Ovary (tissue), 3 donors: Measurements from ENCODE around the gene IL1RN.

Source experiments
- EP300 ChIP-seq: sonication (generic); formaldehyde crosslinking; IDR thresholded peaks from one replicate; pipeline ENCODE4 v1.6.1; 2017; ENCODE audit warnings: antibody characterized with exemption
- POLR2A ChIP-seq: fragments of 450-650 bp; IDR thresholded peaks from one replicate; pipeline ENCODE4 v1.6.1; 2017; ENCODE audit warnings: antibody characterized with exemption, mild to moderate bottlenecking, moderate library complexity
- TF ChIP-seq, protein P1 (sequence below), 3 donors: fragments of 450-650 bp in 2 of 3; fragments of 200-600 bp in 1 of 3; IDR thresholded peaks; one replicate each; pipeline versions ENCODE4 v1.5.1 to v1.8.0; 2016 to 2022; ENCODE audit warnings: antibody characterized with exemption in 3 of 3, mild to moderate bottlenecking in 1 of 3
- donor health status: DM: no; HTN: no; CAD: no.

DNA sequence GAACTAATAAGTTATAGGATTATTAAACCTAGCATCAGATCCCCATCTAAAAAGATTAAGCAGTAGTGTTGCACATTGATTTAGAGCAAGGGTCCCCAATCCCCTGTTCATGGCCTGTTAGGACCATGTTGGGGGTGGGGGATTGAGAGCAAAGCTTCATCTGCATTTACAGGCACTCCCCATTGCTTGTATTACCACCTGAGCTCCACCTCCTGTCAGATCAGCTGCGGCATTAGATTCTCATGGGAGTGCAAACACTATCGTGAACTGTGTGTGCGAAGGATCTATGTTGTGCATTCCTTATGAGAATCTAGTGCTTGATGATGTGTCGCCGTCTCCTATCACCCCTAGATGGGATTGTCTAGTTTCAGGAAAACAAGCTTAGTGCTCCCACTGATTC is 27.9 kb downstream of the IL1RN start:
- no peak for TF ChIP-seq POLR2A
- TF ChIP-seq, protein P1, sequence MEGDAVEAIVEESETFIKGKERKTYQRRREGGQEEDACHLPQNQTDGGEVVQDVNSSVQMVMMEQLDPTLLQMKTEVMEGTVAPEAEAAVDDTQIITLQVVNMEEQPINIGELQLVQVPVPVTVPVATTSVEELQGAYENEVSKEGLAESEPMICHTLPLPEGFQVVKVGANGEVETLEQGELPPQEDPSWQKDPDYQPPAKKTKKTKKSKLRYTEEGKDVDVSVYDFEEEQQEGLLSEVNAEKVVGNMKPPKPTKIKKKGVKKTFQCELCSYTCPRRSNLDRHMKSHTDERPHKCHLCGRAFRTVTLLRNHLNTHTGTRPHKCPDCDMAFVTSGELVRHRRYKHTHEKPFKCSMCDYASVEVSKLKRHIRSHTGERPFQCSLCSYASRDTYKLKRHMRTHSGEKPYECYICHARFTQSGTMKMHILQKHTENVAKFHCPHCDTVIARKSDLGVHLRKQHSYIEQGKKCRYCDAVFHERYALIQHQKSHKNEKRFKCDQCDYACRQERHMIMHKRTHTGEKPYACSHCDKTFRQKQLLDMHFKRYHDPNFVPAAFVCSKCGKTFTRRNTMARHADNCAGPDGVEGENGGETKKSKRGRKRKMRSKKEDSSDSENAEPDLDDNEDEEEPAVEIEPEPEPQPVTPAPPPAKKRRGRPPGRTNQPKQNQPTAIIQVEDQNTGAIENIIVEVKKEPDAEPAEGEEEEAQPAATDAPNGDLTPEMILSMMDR (IDR thresholded peaks at IDR 0.05), result no peak
- no peak for TF ChIP-seq EP300
